Retina (tissue), 1 donor: Measurements from ENCODE around the gene FIBIN.
"Not testable (repeated sequence)": the region's sequence is repeated elsewhere in the genome, so short reads cannot be mapped to it uniquely, and the experiment has no call there.

Experiments used
- DNase-seq: peaks from one replicate; pipeline ENCODE4 v3.0.0-alpha.2; 2016

The FIBIN gene

GRCh38 chr11:26983645-26984044 lies 10.3 kb upstream of the FIBIN start:
- no peak for DNase-seq

GRCh38 chr11:26985470-26985869 lies 8.4 kb upstream of the FIBIN start:
- DNase-seq = no peak

- no peak for DNase-seq
These were observed 8.0 kb upstream of the FIBIN start for GRCh38 chr11:26985943-26986342.

- DNase-seq = no peak
These were observed 6.6 kb upstream of the FIBIN start for GRCh38 chr11:26987272-26987671.

- no peak for DNase-seq
These were observed 6.2 kb upstream of the FIBIN start for GRCh38 chr11:26987731-26988130.

GRCh38 chr11:26992031-26992541 lies 1.8 kb upstream of the FIBIN start:
- no peak for DNase-seq

GRCh38 chr11:26994631-26995095 lies 751 bp downstream of the FIBIN start:
- no peak for DNase-seq

- DNase-seq = no peak
These were observed 2.0 kb downstream of the FIBIN start for GRCh38 chr11:26995701-26996460.

GRCh38 chr11:26997378-26997777 lies 3.5 kb downstream of the FIBIN start:
- no peak for DNase-seq

- DNase-seq = not testable (repeated sequence)
These were observed 7.3 kb downstream of the FIBIN start for GRCh38 chr11:27001136-27001730.

- DNase-seq = no peak
These were observed 8.5 kb downstream of the FIBIN start for GRCh38 chr11:27002431-27002830.

GRCh38 chr11:27002838-27003237 lies 8.9 kb downstream of the FIBIN start:
- no peak for DNase-seq

GRCh38 chr11:27004103-27004502 lies 10.2 kb downstream of the FIBIN start:
- DNase-seq = no peak

GRCh38 chr11:27008811-27009535 lies 15.1 kb downstream of the FIBIN start:
- DNase-seq = no peak

- DNase-seq = no peak
These were observed 17.8 kb downstream of the FIBIN start for GRCh38 chr11:27011560-27012233.

GRCh38 chr11:27012234-27012921 lies 18.5 kb downstream of the FIBIN start:
- no peak for DNase-seq

GRCh38 chr11:27013781-27014361 lies 20.0 kb downstream of the FIBIN start:
- DNase-seq = peak; percentile 28

- DNase-seq = no peak
These were observed 25.1 kb downstream of the FIBIN start for GRCh38 chr11:27018902-27019529.

- no peak for DNase-seq
These were observed 26.8 kb downstream of the FIBIN start for GRCh38 chr11:27020751-27021150.

GRCh38 chr11:27022659-27023251 lies 28.8 kb downstream of the FIBIN start:
- no peak for DNase-seq

GRCh38 chr11:27024865-27025264 lies 31.0 kb downstream of the FIBIN start:
- DNase-seq = no peak
